C4-2B (cell line): ENCODE measurements around the gene RABGGTA.

Source experiments
- CTCF ChIP-seq: fragments of 450-650 bp; conservative IDR thresholded peaks from 2 replicates; pipeline ENCODE4 v1.5.1; 2017; ENCODE audit warnings: mild to moderate bottlenecking
- ZFX ChIP-seq: fragments of 450-650 bp; IDR thresholded peaks from 2 replicates; pipeline ENCODE4 v1.6.1; 2017

GRCh38 chr14:24316597-24316950 lies 45.2 kb upstream of the RABGGTA start:
- no peak for TF ChIP-seq CTCF
- no peak for TF ChIP-seq ZFX
